Body of pancreas (tissue), 4 donors: ENCODE measurements around the gene POGK. TPM values are rescaled to one million over a fixed set of nuclear protein-coding genes. Genes with fewer than 3 reads are reported as not detected.
"Not testable (repeated sequence)": the region's sequence is repeated elsewhere in the genome, so short reads cannot be mapped to it uniquely, and the experiment has no call there.

Experiments used
- ATAC-seq: fragments of 150-250 bp; one replicate; pipeline ENCODE4 v1.9.1; 2016
- DNase-seq, 4 donors: peaks; one replicate each; pipeline ENCODE4 v3.0.0-alpha.2; 2019
- H3K27ac ChIP-seq, 4 donors: fragments of 200-600 bp; sonication (generic); 1 replicate in 3 of 4; 2 replicates in 1 of 4; pipeline versions ENCODE4 v1.5.1 to v1.6.1; 2016 to 2019; ENCODE audit warnings: mild to moderate bottlenecking in 1 of 4, mixed read lengths in 1 of 4, moderate library complexity in 1 of 4
- H3K27me3 ChIP-seq, 2 donors: fragments of 200-600 bp; sonication (generic); one replicate each; pipeline ENCODE4 v1.6.0; 2016; ENCODE audit warnings: mild to moderate bottlenecking in 1 of 2
- H3K36me3 ChIP-seq, 2 donors: fragments of 200-600 bp; sonication (generic); replicated peaks in 1 of 2; 2 replicates each; pipeline ENCODE4 v1.5.1; 2016; ENCODE audit warnings: low read depth in 2 of 2; ENCODE audit not compliant: insufficient read depth in 1 of 2
- H3K4me1 ChIP-seq: fragments of 200-600 bp; sonication (generic); one replicate; pipeline ENCODE4 v1.6.0; 2016
- H3K4me3 ChIP-seq, 2 donors: fragments of 200-600 bp; sonication (generic); 1 replicate in 1 of 2; 2 replicates in 1 of 2; pipeline ENCODE4 v1.5.1; 2016 to 2019
- H3K9me3 ChIP-seq, 3 donors: fragments of 200-600 bp; sonication (generic); 1 replicate in 2 of 3; 2 replicates in 1 of 3; pipeline ENCODE4 v1.5.1; 2016
- POLR2A ChIP-seq, 3 donors: fragments of 450-650 bp; IDR thresholded peaks; one replicate each; pipeline ENCODE4 v1.6.1; 2016; ENCODE audit warnings: antibody characterized with exemption in 3 of 3, mild to moderate bottlenecking in 2 of 3
- WGBS, 2 donors: methylation state at CpG; one replicate each; pipeline ENCODE4 v1.1.5; 2017; 5-methylcytosine and 5-hydroxymethylcytosine counted together
- intact Hi-C: fragments of 100-400 bp; cut with DNase I; formaldehyde crosslinking; loops from one replicate; pipeline ENCODE4 v1.15.1; 2023
- total RNA-seq, 2 donors: library from RNA; depleted of rRNA; stranded (reverse); fragments of >200 nt; gene quantifications; one replicate each; pipeline ENCODE4 v1.1.0, GENCODE V29; 2016
- TF ChIP-seq, protein P1 (sequence below), 7 experiments: fragments of 450-650 bp in 4 of 7; fragments of 200-600 bp in 3 of 7; sonication (generic) in 3 of 7; IDR thresholded peaks; one replicate each; pipeline ENCODE4 v1.5.1; 2016 to 2019; ENCODE audit warnings: antibody characterized with exemption in 7 of 7

POGK gene
- total RNA-seq, 2 donors from 2014 or later: 13.8 to 15.3 TPM

DNA sequence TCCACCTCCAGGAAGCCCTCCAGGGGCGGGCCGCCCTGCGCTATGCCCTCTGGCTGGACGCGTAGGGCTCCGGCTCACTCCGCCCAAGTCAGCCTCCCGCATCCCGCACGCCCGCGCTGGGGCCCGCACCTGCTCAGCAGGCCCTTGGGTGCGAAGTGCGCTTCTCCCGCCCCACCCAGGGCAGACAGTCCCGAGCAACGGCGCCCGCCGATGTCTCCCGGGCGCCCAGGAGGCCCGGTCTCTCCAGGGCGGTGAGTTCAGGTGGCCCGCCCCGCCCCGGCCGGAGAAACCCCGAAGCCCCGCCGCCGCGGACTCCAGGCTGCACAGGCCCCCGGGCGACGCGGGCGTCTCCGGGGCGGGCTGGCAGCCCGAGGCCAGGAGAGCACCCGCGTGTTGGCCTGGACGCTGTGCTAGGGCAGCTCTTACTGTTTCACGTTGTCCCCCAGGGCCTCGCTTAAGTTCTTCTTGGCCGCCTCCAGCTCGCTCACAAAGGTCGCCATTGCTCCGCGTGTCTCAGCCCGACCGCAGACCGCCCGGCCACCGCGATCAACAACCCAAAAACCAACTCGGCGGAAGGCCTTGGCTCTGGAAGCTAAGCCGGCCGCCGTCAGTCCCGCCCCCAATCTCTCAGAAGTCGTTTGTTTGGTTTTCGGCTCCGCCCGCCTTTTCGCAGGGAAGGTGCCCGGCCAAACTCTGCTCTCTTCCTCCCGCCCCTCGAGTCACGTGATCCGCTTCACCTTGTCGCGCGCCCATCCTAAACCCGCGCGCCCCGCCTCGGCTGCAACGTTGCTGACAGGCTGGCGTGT, 36.7 kb downstream of the POGK start, which contains the start of gene TADA1:
Gene TADA1, minus strand, starts transcription at position 531 of the 806 bp plus-strand sequence. Its CDS starts 31 bp downstream, at position 500.
- ATAC-seq (peak; percentile 97), DNase-seq (peak; percentile 99)
- WGBS, 2 donors: 1% methylated on average over 23 to 83 of the region's 84 CpGs
- TF ChIP-seq, protein P1, sequence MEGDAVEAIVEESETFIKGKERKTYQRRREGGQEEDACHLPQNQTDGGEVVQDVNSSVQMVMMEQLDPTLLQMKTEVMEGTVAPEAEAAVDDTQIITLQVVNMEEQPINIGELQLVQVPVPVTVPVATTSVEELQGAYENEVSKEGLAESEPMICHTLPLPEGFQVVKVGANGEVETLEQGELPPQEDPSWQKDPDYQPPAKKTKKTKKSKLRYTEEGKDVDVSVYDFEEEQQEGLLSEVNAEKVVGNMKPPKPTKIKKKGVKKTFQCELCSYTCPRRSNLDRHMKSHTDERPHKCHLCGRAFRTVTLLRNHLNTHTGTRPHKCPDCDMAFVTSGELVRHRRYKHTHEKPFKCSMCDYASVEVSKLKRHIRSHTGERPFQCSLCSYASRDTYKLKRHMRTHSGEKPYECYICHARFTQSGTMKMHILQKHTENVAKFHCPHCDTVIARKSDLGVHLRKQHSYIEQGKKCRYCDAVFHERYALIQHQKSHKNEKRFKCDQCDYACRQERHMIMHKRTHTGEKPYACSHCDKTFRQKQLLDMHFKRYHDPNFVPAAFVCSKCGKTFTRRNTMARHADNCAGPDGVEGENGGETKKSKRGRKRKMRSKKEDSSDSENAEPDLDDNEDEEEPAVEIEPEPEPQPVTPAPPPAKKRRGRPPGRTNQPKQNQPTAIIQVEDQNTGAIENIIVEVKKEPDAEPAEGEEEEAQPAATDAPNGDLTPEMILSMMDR (IDR thresholded peaks at IDR 0.05): peak in 1 of 7 experiments; percentile 54
- peak; percentile 67 to 88 (median 83) for TF ChIP-seq POLR2A (IDR thresholded peaks at IDR 0.05)
- no peaks in the 10 kb centered on the region for H3K36me3 ChIP-seq
- peaks cover 27% of the 10 kb centered on the region for H3K4me1 ChIP-seq
- no peaks in the 10 kb centered on the region for H3K27me3 ChIP-seq
- intact Hi-C loops: no loop called here
- no peaks in the 10 kb centered on the region for H3K9me3 ChIP-seq
- H3K4me3 ChIP-seq: peak within 1 kb of the TSS; percentile 77 to 78
- peak within 1 kb of the TSS; percentile 90 to 96 (median 92) for H3K27ac ChIP-seq

DNA sequence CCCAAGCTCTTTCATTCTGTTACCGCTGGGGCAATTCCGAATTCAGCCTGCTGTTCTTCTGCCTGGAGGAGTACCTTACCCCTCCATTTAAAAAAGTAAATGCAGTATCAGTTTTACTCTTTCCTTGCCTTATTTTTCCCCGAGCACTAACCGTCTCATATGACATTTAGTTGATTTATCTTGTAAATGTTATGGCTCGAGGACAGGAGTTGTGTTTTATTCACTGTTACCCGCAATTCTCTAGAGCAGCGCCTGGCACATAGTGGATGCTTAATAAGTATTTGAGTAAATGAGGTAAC, 37.2 kb downstream of the POGK start:
- DNase-seq (no peak), ATAC-seq (no peak)
- H3K27me3 ChIP-seq: no peaks in the 10 kb centered on the region
- H3K9me3 ChIP-seq: no peaks in the 10 kb centered on the region
- peak overlapping the region in 3 of 4 donors; percentile 90 to 96 (median 94) for H3K27ac ChIP-seq
- no peak overlapping the region for H3K4me3 ChIP-seq
- peaks cover 21% of the 10 kb centered on the region for H3K4me1 ChIP-seq
- H3K36me3 ChIP-seq: no peaks in the 10 kb centered on the region
- TF ChIP-seq, protein P1 (IDR thresholded peaks at IDR 0.05): peak in 4 of 7 experiments; percentile 13 to 55 (median 42)
- TF ChIP-seq POLR2A (IDR thresholded peaks at IDR 0.05): no peak
- 0% methylated on average over 7 of the region's 7 CpGs for WGBS, 2 donors
- intact Hi-C loops: no loop called here

DNA sequence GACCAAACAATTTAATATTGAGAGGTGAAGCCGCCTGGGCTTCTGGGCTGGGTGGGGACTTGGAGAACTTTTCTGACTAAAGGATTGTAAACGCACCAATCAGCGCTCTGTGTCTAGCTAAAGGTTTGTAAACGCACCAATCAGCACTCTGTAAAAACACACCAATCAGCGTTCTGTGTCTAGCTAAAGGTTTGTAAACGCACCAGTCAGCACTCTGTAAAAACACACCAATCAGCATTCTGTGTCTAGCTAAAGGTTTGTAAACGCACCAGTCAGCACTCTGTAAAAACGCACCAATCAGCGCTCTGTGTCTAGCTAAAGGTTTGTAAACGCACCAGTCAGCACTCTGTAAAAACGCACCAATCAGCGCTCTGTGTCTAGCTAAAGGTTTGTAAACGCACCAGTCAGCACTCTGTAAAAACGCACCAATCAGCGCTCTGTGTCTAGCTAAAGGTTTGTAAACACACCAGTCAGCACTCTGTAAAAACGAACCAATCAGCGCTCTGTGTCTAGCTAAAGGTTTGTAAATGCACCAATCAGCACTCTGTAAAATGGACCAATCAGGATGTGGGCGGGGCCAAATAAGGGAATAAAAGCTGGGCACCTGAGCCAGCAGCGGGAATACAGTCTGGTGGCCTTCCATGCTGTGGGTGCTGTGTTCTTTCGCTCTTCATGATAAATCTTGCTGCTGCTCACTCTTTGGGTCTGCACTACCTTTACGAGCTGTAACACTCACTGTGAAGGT, 39.1 kb downstream of the POGK start:
- DNase-seq, H3K27me3 ChIP-seq, intact Hi-C loops, H3K4me3 ChIP-seq, H3K9me3 ChIP-seq, H3K36me3 ChIP-seq, ATAC-seq, H3K27ac ChIP-seq: not testable (repeated sequence)
- 94 to 96% methylated on average over 21 of the region's 21 CpGs for WGBS, 2 donors
- peaks cover 21% of the 10 kb centered on the region for H3K4me1 ChIP-seq

DNA sequence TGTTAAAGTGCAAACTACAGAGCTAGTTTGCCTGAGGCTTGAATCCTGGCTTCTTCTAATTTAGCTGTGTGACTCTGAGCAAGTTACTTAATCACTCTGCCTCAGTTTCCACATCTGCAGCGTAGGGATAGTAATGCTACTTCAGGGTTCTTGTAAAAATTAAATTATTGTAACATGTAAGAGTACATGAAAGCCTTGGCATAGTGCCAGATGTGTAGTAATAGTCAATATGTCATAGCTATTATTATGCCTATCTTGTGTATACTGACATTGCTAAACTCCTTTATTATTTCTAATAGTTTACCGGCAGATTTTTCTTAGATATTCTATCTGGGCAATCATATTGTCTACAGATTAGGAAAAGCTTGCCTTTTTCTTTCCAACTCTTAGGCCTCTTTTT, 43.6 kb downstream of the POGK start:
- WGBS, 2 donors: 33 to 40% methylated on average over 2 of the region's 2 CpGs
- no peak overlapping the region for H3K4me3 ChIP-seq
- ATAC-seq (no peak), DNase-seq (no peak)
- no peak for TF ChIP-seq POLR2A (IDR thresholded peaks at IDR 0.05)
- TF ChIP-seq, protein P1 (IDR thresholded peaks at IDR 0.05): no peak
- H3K36me3 ChIP-seq: no peaks in the 10 kb centered on the region
- no peaks in the 10 kb centered on the region for H3K27me3 ChIP-seq
- H3K4me1 ChIP-seq: peaks cover 3% of the 10 kb centered on the region
- intact Hi-C loops: no loop called here
- no peaks in the 10 kb centered on the region for H3K9me3 ChIP-seq
- no peak overlapping the region for H3K27ac ChIP-seq

DNA sequence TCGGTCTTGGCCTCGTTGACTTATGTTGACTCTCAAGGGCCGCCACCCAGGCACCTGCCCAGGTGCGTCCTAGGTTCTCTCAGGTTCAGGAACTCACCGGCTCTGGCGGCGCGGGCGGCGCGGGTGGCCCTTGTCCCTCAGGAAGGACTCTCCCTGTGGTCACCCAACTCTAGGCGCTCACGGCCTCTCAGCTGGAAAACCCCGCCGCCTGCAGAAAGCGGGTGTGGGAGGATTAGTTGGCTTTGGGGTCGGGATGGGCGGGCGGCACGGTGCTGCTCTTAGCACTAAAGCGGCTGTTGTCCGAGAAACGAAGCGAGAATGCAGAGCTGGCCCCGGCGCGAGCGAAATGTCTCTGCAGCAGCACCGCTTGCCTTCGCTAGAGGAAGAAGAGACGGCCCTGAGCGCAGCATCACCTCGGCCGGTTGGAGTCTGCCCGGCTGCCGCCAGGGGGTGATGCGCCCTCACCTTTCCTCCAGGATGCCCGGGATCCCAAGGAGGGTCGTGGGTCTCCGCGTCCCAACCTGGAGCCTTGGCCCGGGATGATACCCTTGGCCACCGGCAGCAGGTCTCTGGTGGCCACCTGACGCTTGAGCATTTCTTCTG, 44.9 kb downstream of the POGK start:
- WGBS, 2 donors: 10 to 12% methylated on average over 22 to 44 of the region's 44 CpGs
- Histone ChIP-seq H3K4me3 (no peak overlapping the region), H3K27me3 (no peaks in the 10 kb centered on the region), H3K4me1 (peaks cover 3% of the 10 kb centered on the region), H3K27ac (no peak overlapping the region), H3K36me3 (no peaks in the 10 kb centered on the region), H3K9me3 (no peaks in the 10 kb centered on the region)
- intact Hi-C loops: no loop called here
- peak; percentile 50 for ATAC-seq
- TF ChIP-seq POLR2A (IDR thresholded peaks at IDR 0.05): no peak
- TF ChIP-seq, protein P1 (IDR thresholded peaks at IDR 0.05): peak; percentile 19 to 62 (median 57)
- DNase-seq: peak; percentile 39 to 63 (median 48)
